Measurements from ENCODE around the gene COBL. TPM values are rescaled to one million over a fixed set of nuclear protein-coding genes. Genes with fewer than 3 reads are reported as not detected.

COBL gene
- total and polyA plus RNA-seq, 2 of the 4 experiments (the other 2 are of a cell fraction), result under 0.01 TPM; not detected in 1

GRCh38 chr7:51025668-51026067, 290.9 kb downstream of the COBL start:
- no TSS peak for BruUV-seq (replicated peaks)
- no peak for ATAC-seq (ENCODE audit: low read depth)
- Histone ChIP-seq H3K4me1 (ENCODE audit: control insufficient read depth, insufficient read depth, low read length) (peaks cover 18% of the 10 kb centered on the region), H3K23ac (ENCODE audit: low read depth, low read length) (no peak overlapping the region), H3K27ac (ENCODE audit: insufficient read depth, low read length) (no peak overlapping the region), H3K4me3 (ENCODE audit: insufficient read depth, low read depth, low read length) (no peak overlapping the region), H3K4ac (ENCODE audit: low read depth, low read length) (no peak overlapping the region), H3K9me3 (ENCODE audit: control insufficient read depth, insufficient read depth, low read length) (no peaks in the 10 kb centered on the region), H3K36me3 (ENCODE audit: control insufficient read depth, insufficient read depth, low read length) (no peaks in the 10 kb centered on the region), H3K9ac (ENCODE audit: low read depth, low read length) (no peak overlapping the region), H3K4me2 (ENCODE audit: low read depth, low read length) (no peak overlapping the region), H2BK20ac (ENCODE audit: low read depth, low read length) (no peak overlapping the region), H2AK9ac (replicated peaks; ENCODE audit: low read depth, low read length, poor library complexity) (no peak overlapping the region), H3K18ac (ENCODE audit: low read depth, low read length) (no peak overlapping the region), H4K8ac (ENCODE audit: low read depth in 2 of 2, low read length in 2 of 2) (no peak overlapping the region), H4K91ac (ENCODE audit: insufficient read depth, low read depth, low read length) (no peak overlapping the region), H2BK120ac (ENCODE audit: low read depth, low read length) (no peak overlapping the region), H3K79me1 (ENCODE audit: low read depth in 1 of 2, low read length in 2 of 2) (no peaks in the 10 kb centered on the region), H3K14ac (replicated peaks; ENCODE audit: low read depth, low read length) (no peak overlapping the region), H2AK5ac (ENCODE audit: low read depth, low read length) (no peak overlapping the region), H3K27me3 (ENCODE audit: control insufficient read depth, insufficient read depth, low read length) (no peaks in the 10 kb centered on the region; the same call in 1 of the 2 replicates), H2BK15ac (ENCODE audit: low read depth, low read length) (no peak overlapping the region), H2BK5ac (ENCODE audit: low read depth, low read length, poor library complexity, severe bottlenecking) (no peak overlapping the region), H2AFZ (replicated peaks; ENCODE audit: low read length, poor library complexity) (no peak overlapping the region), H4K20me1 (ENCODE audit: insufficient read depth, low read length) (peaks cover 7% of the 10 kb centered on the region; the same call in 1 of the 2 replicates), H3K9me1 (ENCODE audit: insufficient read depth, low read length) (peaks cover 20% of the 10 kb centered on the region), H4K5ac (ENCODE audit: low read depth, low read length) (no peak overlapping the region), H3K56ac (ENCODE audit: extremely low read depth, insufficient read depth, low read length) (no peak overlapping the region)
- intact Hi-C loops (cut with micrococcal nuclease) (no loop called here), dilution Hi-C loops (cut with HindIII; ENCODE audit: low sequenced_read_pairs, unreplicated experiment) (no loop called here), in situ Hi-C loops (cut with MboI; ENCODE audit: low sequenced_read_pairs) (no loop called here)
- WGBS, 2 experiments (ENCODE audit: extremely low coverage in 2 of 2, insufficient read length in 1 of 2), result no CpG with 5 or more reads among the region's 2 CpGs
- DNase-seq, result no peak
- CTCF ChIA-PET, result no interaction called here
- POLR2A ChIA-PET (ENCODE audit: unreplicated experiment), result no interaction called here
- TF ChIP-seq MXI1 (IDR thresholded peaks at IDR 0.05; ENCODE audit: borderline replicate concordance, low read depth, low read length) (no peak), RCOR1 (IDR thresholded peaks at IDR 0.05; ENCODE audit: insufficient replicate concordance, low read length) (no peak), CHD1 (IDR thresholded peaks at IDR 0.05; ENCODE audit: low read depth, low read length) (no peak), MAZ (IDR thresholded peaks at IDR 0.05; ENCODE audit: borderline replicate concordance, low read depth, low read length) (no peak), USF2 (IDR thresholded peaks at IDR 0.05; ENCODE audit: low read depth, low read length) (no peak)

Measured in IMR-90 (cell line).